ENCODE measurements around the gene SNX25.

GRCh38 chr4:185309770-185310169 is 100.4 kb downstream of the SNX25 start:
- no peak for TF ChIP-seq TARDBP (IDR thresholded peaks at IDR 0.05)
- TF ChIP-seq HDGF (IDR thresholded peaks at IDR 0.05; ENCODE audit: borderline replicate concordance) = no peak
- TF ChIP-seq ELF4 (IDR thresholded peaks at IDR 0.05) = no peak
- TF ChIP-seq ARNT (IDR thresholded peaks at IDR 0.05) = no peak
- no peak for TF ChIP-seq NFRKB (IDR thresholded peaks at IDR 0.05)
- TF ChIP-seq FOXA1 (IDR thresholded peaks at IDR 0.05) = no peak
- TF ChIP-seq PKNOX1 (IDR thresholded peaks at IDR 0.05) = no peak
- TF ChIP-seq FOXM1 (IDR thresholded peaks at IDR 0.05; ENCODE audit: borderline replicate concordance) = no peak
- no peak for TF ChIP-seq L3MBTL2 (conservative IDR thresholded peaks at IDR 0.05)

Data from HEK293T (cell line).